GM21825 (cell line): ENCODE data around the gene CFL1.

Experiments
- ATAC-seq: cut with Tn5 transposase; IDR thresholded peaks from one replicate; pipeline ENCODE4 v1.9.1; 2021; ENCODE audit warnings: mild to moderate bottlenecking, moderate library complexity; ENCODE audit not compliant: unreplicated experiment

The CFL1 gene

DNA sequence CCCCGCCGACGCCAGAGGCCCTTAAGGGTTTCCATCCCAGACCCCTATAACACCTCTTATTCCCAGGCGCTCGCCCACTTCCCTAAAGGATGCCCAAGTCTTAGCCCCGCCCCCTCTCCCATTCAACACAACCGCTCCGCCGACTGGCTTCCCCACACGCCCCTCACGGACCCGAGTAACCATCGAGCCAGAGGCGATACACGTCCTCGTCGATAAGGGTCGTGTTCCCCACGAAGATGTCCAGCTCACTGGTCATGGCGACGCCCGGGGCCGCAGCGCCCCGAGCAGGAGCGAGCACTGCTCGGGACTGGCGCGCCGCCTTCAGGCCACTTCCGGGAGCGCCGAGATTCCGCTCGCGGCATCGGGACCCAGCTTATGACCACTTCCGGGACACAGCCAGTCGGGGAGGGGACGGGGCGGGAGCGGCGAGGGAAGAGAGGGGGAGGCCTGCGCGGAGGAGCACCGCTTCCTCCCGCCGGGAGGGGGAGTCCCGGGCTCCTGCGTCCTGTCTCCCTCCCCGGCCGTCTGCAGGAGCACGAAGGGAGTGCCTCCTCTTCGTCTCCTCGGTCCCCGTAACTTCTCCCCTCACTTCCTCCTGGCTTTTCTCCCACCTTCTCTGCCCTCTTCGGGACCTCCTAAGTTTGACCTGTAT, 30.3 kb upstream of the CFL1 start, which contains the start of gene FIBP:
FIBP (minus strand) TSS at position 309 of the 652 bp plus-strand sequence; CDS start at position 256, 53 bp downstream.
- peak; percentile 49 for ATAC-seq

GRCh38 chr11:65887723-65888162, 29.8 kb upstream of the CFL1 start:
- ATAC-seq: peak; percentile 1

GRCh38 chr11:65886826-65887722, 29.1 kb upstream of the CFL1 start:
- ATAC-seq: no peak

DNA sequence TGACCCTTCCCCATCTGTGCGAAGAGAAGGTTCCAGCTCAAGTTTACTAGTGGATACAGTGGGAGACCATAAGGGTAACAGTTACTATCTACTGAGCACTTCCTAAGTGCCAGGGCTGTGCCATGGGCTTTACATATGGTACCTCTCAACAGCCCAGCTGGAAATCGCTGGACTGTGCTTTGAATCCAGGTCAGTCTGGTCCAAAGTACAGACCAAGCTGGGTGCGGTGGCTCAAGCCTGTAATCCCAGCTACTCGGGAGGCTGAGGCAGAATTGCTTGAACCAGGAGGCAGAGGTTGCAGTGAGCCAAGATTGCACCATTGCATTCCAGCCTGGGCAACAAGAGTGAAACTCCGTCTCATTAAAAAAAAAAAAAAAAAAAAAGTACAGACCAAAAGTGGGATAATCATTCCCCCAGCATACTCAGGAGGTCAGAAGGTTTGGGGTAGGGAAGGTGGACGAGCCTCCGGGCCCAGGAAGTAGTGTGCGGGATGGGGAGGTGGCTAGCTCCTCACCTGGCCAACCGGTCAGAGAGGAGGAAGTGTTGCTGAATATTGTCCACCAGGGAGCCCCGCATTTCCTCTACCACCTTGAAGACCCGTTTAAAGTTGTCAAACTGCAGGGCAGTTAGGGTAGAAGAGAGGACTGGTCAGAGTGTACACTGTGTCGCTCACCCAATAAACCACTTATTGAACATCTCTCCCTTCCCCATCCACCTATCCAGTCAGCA, 28.0 kb upstream of the CFL1 start:
- ATAC-seq: no peak

DNA sequence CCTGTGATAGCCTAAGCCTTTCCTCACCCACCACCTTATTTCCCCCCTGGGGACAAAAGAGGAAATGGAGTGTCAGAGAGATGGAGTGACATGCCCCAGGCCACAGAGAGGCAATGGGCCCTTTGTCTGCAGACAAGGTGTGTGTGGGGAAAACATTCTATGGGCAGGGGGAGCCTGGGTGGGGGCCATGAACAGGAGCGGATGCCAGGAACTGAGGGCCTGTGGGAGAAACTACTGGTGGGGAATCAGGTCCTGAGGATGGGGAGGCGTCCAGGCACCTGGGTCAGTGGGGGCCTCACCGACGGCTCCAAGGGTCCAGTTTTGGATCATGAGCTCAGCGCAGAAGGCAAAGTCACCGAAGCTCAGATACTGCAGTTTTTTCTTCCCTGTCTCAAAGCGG, 27.3 kb upstream of the CFL1 start:
- ATAC-seq: no peak

- ATAC-seq: no peak
Observed at GRCh38 chr11:65884716-65885092, 26.7 kb upstream of the CFL1 start.

DNA sequence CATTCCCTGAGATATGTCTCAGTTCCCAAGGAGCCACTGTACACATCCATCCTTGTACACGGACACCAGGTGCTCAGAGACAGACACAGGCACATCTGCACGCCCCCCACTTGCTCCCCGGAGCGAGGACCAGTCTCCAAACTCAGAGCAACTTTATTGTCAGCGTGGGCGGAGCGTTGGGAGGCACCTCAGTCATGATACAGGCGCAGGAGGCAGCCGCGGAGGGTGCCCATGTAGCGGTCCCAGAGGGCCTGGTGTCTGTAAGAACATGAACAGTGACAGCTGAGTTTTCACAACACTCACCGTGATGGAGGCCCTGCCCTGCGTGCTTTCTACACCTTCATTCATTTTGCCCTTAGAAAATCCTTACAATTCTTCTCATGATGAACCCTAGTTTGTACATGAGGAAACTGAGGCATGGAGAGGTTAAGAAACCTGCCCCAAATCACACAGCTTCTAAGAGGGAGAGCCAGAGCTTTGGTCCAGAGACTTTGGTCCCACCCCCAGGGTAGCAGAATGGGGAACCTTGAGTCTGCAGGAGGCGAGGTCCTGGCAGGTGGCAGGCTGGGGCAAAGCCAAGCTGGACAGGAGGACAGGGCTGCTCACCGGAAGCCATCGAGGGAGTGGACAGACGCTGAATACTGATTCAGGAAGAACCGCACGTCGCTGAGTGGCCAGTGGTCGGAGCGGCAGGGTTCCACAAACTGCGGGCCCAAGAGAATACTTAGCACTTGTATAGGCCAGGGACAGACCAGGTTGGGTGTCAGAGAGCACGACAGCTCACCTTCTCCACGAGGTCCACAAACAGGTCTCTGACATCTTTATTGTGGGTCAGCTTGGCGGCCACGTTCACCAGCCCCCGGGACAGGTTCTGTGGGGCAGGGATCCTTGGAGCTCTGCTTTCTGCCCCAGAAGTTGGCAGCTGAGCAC, 26.1 kb upstream of the CFL1 start:
- no peak for ATAC-seq

- ATAC-seq: no peak
Observed at GRCh38 chr11:65883058-65883761, 25.2 kb upstream of the CFL1 start.

DNA sequence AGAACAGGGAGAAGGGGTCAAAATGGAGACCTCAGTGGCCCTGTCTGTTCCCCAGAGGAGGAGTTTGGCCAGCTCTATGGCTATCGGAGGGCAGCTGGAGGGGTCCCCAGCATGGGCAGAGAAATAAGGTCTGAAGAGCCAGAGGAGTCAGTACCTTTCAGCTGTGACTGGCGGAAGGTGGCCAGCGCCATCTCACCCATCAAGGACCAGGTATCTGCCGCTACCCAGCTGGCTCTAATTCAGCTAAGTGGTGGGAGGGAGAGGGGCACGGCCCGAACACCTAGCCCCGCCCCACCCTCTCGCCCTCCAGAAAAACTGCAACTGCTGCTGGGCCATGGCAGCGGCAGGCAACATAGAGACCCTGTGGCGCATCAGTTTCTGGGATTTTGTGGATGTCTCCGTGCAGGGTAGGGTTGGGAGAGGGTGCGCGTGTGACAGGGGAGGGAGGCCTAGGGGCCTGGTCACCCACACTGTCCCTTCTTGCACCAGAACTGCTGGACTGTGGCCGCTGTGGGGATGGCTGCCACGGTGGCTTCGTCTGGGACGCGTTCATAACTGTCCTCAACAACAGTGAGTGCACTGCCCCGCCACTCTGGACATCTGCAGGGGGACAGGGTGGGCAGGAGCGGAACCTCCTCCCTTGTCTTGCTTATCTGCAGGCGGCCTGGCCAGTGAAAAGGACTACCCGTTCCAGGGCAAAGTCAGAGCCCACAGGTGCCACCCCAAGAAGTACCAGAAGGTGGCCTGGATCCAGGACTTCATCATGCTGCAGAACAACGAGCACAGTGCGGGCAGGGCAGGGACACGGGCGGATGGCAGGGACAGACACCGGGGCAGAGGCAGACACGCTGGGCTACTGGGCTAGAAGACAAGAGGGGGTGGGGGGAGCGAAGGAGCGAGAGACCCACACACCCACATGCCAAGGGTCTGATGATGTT, 24.4 kb upstream of the CFL1 start:
- ATAC-seq: no peak

DNA sequence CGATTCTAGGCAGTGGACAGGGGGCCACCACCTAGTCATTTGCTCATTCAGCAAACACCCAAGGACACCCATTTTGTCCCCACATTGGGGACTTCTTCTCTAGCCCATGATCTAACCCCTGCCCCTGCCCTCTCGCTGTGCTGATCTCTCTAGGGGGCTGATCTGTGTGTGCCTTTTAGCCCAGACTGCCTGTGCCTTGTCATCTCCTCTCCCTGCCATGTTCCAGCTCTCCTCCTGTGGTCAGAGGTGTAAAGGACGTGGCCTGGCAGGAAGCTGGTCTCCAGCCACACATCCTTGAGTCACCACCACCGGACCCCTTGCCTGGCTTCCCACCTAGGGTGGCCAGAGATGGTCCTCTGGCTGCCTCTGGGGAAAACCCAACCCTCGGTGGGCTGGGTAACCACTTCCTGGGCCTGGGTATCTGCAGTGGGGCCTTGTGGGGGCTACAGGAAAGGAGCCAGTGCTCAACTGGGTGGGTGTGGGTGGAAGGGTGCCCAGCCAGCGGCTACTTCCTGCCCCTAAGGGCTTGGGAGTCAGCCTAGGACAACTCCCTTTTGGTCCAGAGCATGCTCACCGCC, 23.0 kb upstream of the CFL1 start:
- no peak for ATAC-seq

GRCh38 chr11:65880027-65880426, 22.0 kb upstream of the CFL1 start:
- ATAC-seq: no peak

DNA sequence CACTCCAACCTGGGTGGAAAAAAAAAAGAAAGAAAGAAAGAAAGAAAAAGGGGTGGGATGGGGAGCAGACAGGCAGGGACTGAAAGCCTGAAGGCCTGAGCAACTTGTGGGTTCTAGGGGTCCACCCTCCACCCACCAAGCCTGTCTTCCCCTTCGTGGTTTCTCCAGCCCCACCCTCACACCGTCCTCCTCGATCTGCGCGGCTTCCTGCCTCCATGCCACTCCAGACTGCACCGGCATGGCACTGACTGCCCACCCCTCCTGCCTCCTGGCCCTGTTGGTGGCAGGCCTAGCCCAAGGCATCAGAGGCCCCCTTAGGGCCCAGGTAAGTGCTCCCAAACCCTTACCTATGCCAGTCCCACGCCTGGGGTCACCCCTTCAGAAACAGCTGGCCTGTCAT, 21.6 kb upstream of the CFL1 start, which contains the start of gene CTSW:
CTSW (plus strand) TSS at position 221 of the 400 bp plus-strand sequence; CDS start at position 239, 18 bp downstream.
- no peak for ATAC-seq

GRCh38 chr11:65873318-65874156, 15.6 kb upstream of the CFL1 start:
- peak; percentile 64 for ATAC-seq

GRCh38 chr11:65872586-65873317, 14.8 kb upstream of the CFL1 start, which contains the start of gene EFEMP2:
Gene EFEMP2, minus strand, starts transcription at chr11:65872800. Its CDS starts 446 bp downstream, at chr11:65872354.
- no peak for ATAC-seq

DNA sequence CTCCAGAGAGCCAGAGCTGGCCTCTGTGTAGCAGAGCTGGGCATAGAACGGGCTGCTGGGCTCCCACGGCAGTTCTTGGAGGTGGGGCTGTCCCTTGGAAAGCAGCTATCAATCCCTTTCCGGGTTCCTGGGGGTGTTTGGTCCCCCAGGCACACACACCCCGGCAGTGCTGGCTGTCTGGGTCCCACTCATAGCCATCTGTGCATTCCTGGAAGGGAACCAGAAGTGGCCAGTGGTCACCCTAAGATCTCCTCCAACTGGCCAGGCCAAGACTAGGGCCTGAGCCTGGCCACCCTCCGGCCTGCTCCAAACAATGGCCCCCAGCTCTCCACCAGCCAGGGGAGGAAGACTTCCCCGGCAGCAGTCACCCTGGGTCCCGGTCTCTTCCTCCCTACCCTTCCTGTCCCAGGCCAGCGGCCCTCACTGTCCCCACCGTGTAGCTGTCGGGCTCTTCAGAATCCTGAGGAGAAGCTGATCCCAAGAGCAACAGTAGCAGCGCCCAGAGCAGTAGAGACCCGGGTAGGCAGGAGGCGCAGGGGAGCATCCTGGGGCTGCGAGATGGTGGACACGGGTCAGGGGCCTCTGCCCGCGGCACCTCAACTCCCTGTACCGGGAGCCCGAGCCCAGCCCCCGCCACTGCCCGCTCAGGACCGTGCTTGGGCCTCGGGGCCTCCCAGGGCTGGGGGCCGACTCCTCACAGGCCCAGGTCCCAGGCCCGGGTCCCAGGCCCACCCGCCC, 14.0 kb upstream of the CFL1 start:
- no peak for ATAC-seq
